ENCODE data around the gene ZNF12. TPM values are rescaled to one million over a fixed set of nuclear protein-coding genes. Genes with fewer than 3 reads are reported as not detected.

Gene ZNF12
- total RNA-seq, 1 experiment from 2014 or later = 22.4 TPM

DNA sequence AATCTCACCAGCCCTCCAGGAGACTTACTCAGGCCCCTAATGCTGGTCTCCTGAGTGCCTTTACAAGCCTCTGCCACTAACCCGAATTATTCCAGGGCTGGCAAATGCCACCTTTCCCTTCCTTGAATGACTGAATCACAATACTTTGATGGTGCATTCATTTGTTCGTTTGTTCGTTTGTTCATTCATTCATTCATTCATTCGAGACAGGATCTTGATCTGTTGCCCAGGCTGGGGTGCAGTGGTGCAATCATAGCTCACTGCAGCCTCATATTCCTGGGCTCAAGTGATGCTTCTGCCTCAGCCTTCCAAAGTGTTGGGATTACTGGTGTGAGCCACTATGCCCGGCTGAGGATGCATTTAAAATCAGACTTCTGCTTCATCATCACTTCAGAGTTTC is 6.0 kb downstream of the ZNF12 start:
- no peak overlapping the region for H3K27ac Mint-ChIP-seq (ENCODE audit: low read depth, unreplicated experiment)
- H3K36me3 Mint-ChIP-seq (ENCODE audit: insufficient read depth, unreplicated experiment) = no peaks in the 10 kb centered on the region
- intact Hi-C loops (cut with micrococcal nuclease) = no loop called here
- no TSS peak for BruUV-seq (replicated peaks)
- H3K9me3 Mint-ChIP-seq (ENCODE audit: unreplicated experiment) = peaks cover 36% of the 10 kb centered on the region
- no peaks in the 10 kb centered on the region for H3K27me3 Mint-ChIP-seq (ENCODE audit: insufficient read depth, unreplicated experiment)
- ChIA-PET POLR2A (interaction anchor here (0.6 kb wide), 1 partner anchor 39 kb away, joined by 4 read pairs; no protein-coding TSS in a partner anchor), CTCF (interaction anchor here (0.9 kb wide), 1 partner anchor 10 kb away, joined by 3 read pairs; no protein-coding TSS in a partner anchor)
- H3K4me1 Mint-ChIP-seq (ENCODE audit: insufficient read depth, unreplicated experiment) = peaks cover 10% of the 10 kb centered on the region
- TF ChIP-seq, protein P1, sequence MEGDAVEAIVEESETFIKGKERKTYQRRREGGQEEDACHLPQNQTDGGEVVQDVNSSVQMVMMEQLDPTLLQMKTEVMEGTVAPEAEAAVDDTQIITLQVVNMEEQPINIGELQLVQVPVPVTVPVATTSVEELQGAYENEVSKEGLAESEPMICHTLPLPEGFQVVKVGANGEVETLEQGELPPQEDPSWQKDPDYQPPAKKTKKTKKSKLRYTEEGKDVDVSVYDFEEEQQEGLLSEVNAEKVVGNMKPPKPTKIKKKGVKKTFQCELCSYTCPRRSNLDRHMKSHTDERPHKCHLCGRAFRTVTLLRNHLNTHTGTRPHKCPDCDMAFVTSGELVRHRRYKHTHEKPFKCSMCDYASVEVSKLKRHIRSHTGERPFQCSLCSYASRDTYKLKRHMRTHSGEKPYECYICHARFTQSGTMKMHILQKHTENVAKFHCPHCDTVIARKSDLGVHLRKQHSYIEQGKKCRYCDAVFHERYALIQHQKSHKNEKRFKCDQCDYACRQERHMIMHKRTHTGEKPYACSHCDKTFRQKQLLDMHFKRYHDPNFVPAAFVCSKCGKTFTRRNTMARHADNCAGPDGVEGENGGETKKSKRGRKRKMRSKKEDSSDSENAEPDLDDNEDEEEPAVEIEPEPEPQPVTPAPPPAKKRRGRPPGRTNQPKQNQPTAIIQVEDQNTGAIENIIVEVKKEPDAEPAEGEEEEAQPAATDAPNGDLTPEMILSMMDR (IDR thresholded peaks at IDR 0.05; ENCODE audit: unreplicated experiment) = no peak
- H3K4me3 Mint-ChIP-seq (ENCODE audit: unreplicated experiment) = no peak overlapping the region
- no peak for DNase-seq (ENCODE audit: unreplicated experiment)

DNA sequence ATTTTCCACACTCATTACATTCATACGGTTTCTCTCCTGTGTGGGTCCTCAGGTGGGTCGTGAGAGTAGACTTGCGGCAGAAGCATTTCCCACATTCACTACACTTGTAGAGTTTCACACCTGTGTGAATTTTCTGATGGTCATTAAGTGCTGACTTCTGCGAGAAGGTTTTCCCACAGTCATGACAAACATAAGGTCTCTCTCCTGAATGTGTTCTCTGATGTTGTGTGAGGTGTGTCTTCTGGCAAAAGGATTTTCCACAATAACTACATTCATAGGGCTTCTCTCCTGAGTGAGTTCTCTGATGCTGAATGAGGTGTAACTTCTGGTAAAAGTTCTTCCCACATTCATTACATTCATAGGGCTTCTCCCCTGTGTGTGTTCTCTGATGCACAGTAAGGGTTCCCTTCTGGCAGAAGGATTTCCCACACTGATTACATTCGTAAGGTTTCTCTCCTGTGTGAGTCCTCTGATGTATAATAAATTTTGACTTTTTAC is 15.1 kb downstream of the ZNF12 start:
- Mint-ChIP-seq H3K4me1 (ENCODE audit: insufficient read depth, unreplicated experiment) (no peaks in the 10 kb centered on the region), H3K27me3 (ENCODE audit: insufficient read depth, unreplicated experiment) (no peaks in the 10 kb centered on the region), H3K27ac (ENCODE audit: low read depth, unreplicated experiment) (no peak overlapping the region), H3K36me3 (ENCODE audit: insufficient read depth, unreplicated experiment) (no peaks in the 10 kb centered on the region), H3K9me3 (ENCODE audit: unreplicated experiment) (peaks cover 18% of the 10 kb centered on the region), H3K4me3 (ENCODE audit: unreplicated experiment) (no peak overlapping the region)
- DNase-seq (ENCODE audit: unreplicated experiment) = no peak
- no TSS peak for BruUV-seq (replicated peaks)
- ChIA-PET POLR2A (interaction anchor here (0.8 kb wide), 1 partner anchor 9 kb away, joined by 3 read pairs; no protein-coding TSS in a partner anchor), CTCF (no interaction called here)
- TF ChIP-seq, protein P1 (IDR thresholded peaks at IDR 0.05; ENCODE audit: unreplicated experiment) = no peak
- intact Hi-C loops (cut with micrococcal nuclease) = no loop called here

DNA sequence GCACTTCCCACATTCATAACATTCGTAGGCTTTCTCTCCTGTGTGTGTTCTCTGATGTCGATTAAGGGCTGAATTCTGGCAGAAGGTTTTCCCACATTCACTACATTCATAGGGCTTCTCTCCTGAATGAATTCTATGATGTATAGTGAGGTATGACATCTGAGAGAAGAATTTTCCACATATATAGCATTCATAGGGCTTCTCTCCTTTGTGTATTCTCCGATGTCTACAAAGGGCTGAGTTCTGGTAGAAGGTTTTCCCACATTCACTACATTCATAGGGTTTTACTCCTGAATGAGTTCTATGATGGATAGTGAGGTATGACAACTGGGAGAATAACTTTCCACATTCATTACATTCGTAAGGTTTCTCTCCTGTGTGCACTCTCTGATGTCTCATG is 15.6 kb downstream of the ZNF12 start:
- CTCF ChIA-PET = no interaction called here
- POLR2A ChIA-PET = no interaction called here
- peaks cover 23% of the 10 kb centered on the region for H3K9me3 Mint-ChIP-seq (ENCODE audit: unreplicated experiment)
- no peaks in the 10 kb centered on the region for H3K36me3 Mint-ChIP-seq (ENCODE audit: insufficient read depth, unreplicated experiment)
- H3K4me3 Mint-ChIP-seq (ENCODE audit: unreplicated experiment) = no peak overlapping the region
- BruUV-seq (replicated peaks) = no TSS peak
- TF ChIP-seq, protein P1 (IDR thresholded peaks at IDR 0.05; ENCODE audit: unreplicated experiment) = no peak
- no peak for DNase-seq (ENCODE audit: unreplicated experiment)
- no peak overlapping the region for H3K27ac Mint-ChIP-seq (ENCODE audit: low read depth, unreplicated experiment)
- intact Hi-C loops (cut with micrococcal nuclease) = no loop called here
- H3K27me3 Mint-ChIP-seq (ENCODE audit: insufficient read depth, unreplicated experiment) = no peaks in the 10 kb centered on the region
- H3K4me1 Mint-ChIP-seq (ENCODE audit: insufficient read depth, unreplicated experiment) = no peaks in the 10 kb centered on the region

DNA sequence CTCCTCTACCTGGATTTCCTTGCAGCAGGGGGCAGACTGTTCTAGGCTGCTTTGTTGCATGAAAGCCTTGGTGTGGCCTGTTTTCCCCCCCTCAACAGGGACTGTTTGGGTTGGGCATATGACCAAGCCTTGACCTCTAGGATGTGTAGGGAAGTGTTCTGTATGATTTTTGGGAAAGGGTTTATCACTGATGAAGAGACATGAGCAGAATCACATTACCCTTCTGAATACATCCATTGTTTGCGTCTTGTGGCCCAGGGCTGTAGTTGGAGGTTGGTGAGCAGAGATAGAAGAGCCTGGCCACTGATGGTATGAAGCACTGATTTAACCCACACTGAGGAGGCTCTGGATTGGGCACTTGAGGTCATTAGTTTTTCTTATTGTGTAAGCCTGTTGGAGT is 26.6 kb downstream of the ZNF12 start:
- Mint-ChIP-seq H3K27me3 (ENCODE audit: insufficient read depth, unreplicated experiment) (no peaks in the 10 kb centered on the region), H3K27ac (ENCODE audit: low read depth, unreplicated experiment) (no peak overlapping the region), H3K4me1 (ENCODE audit: insufficient read depth, unreplicated experiment) (no peaks in the 10 kb centered on the region), H3K36me3 (ENCODE audit: insufficient read depth, unreplicated experiment) (no peaks in the 10 kb centered on the region), H3K9me3 (ENCODE audit: unreplicated experiment) (peaks cover 14% of the 10 kb centered on the region), H3K4me3 (ENCODE audit: unreplicated experiment) (no peak overlapping the region)
- BruUV-seq (replicated peaks) = no TSS peak
- ChIA-PET CTCF (interaction anchor here (0.8 kb wide), 1 partner anchor 339 kb away, joined by 3 read pairs; no protein-coding TSS in a partner anchor), POLR2A (interaction anchor here (0.8 kb wide), 1 partner anchor 15 kb away, joined by 3 read pairs; no protein-coding TSS in a partner anchor)
- TF ChIP-seq, protein P1 (IDR thresholded peaks at IDR 0.05; ENCODE audit: unreplicated experiment) = no peak
- no peak for DNase-seq (ENCODE audit: unreplicated experiment)
- intact Hi-C loops (cut with micrococcal nuclease) = no loop called here
